Omental fat pad (tissue), 4 donors: Measurements from ENCODE around the gene MIEF1. TPM values are rescaled to one million over a fixed set of nuclear protein-coding genes. Genes with fewer than 3 reads are reported as not detected.

ENCODE experiments used
- ATAC-seq: fragments of 150-250 bp; one replicate; pipeline ENCODE4 v1.9.1; 2016; ENCODE audit warnings: mild to moderate bottlenecking, moderate library complexity; ENCODE audit not compliant: low FRiP score
- DNase-seq: peaks from one replicate; pipeline ENCODE4 v3.0.0-alpha.2; 2019; ENCODE audit warnings: low spot score
- total RNA-seq, 4 donors: library from RNA; depleted of rRNA; stranded (reverse); fragments of >200 nt; gene quantifications; one replicate each; pipeline ENCODE4 v1.1.0, GENCODE V29; 2016
- TF ChIP-seq, protein P1 (sequence below), 3 donors: fragments of 450-650 bp; IDR thresholded peaks; one replicate each; pipeline ENCODE4 v1.5.1; 2016 to 2017; ENCODE audit warnings: antibody characterized with exemption in 3 of 3, mild to moderate bottlenecking in 3 of 3, moderate library complexity in 2 of 3

The MIEF1 gene
- total RNA-seq, 4 donors from 2014 or later, result 23.6 to 46.0 (median 32.4) TPM

DNA sequence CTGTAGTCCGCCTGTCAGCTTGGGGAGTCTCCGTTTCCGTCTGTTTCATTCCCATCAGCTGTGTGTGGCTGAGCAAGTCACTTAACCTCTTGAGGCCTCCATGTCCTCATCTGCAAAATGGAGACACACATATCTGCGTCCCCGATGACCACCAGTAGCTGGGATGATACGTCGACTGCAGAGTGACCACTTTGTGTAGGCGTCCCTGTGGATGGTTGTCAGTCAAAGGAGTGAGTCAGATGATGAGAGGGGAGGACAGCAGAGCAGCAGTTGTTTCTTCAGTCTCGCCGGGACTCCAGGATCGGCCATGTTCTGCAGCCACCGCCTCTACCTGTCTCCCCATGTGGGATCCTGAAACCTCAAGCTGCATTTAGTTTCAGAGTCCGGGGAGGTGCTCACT lies 25.4 kb upstream of the MIEF1 start:
- TF ChIP-seq, protein P1, sequence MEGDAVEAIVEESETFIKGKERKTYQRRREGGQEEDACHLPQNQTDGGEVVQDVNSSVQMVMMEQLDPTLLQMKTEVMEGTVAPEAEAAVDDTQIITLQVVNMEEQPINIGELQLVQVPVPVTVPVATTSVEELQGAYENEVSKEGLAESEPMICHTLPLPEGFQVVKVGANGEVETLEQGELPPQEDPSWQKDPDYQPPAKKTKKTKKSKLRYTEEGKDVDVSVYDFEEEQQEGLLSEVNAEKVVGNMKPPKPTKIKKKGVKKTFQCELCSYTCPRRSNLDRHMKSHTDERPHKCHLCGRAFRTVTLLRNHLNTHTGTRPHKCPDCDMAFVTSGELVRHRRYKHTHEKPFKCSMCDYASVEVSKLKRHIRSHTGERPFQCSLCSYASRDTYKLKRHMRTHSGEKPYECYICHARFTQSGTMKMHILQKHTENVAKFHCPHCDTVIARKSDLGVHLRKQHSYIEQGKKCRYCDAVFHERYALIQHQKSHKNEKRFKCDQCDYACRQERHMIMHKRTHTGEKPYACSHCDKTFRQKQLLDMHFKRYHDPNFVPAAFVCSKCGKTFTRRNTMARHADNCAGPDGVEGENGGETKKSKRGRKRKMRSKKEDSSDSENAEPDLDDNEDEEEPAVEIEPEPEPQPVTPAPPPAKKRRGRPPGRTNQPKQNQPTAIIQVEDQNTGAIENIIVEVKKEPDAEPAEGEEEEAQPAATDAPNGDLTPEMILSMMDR (IDR thresholded peaks at IDR 0.05), result no peak
- ATAC-seq, result no peak
- DNase-seq, result no peak

DNA sequence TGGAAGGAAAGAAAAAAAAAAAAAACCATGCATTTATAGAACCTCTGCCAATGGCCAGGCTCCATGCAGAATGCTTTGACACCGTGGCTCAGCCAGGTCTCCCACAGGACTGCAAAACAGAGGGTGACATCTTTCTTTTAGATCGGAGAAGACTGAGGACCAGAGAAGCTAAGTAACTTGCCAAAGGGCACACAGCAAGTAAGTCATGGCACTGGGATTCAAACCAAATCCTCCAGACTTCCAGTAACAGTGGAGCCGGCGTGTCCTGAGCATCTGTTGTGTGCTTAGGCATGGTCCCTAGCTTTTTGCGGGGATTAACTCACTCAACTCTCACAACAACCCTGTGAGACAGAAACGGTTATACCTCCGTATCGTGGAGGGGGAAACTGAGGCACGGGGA lies 24.5 kb upstream of the MIEF1 start:
- no peak for ATAC-seq
- TF ChIP-seq, protein P1 (IDR thresholded peaks at IDR 0.05), result no peak
- DNase-seq, result no peak

DNA sequence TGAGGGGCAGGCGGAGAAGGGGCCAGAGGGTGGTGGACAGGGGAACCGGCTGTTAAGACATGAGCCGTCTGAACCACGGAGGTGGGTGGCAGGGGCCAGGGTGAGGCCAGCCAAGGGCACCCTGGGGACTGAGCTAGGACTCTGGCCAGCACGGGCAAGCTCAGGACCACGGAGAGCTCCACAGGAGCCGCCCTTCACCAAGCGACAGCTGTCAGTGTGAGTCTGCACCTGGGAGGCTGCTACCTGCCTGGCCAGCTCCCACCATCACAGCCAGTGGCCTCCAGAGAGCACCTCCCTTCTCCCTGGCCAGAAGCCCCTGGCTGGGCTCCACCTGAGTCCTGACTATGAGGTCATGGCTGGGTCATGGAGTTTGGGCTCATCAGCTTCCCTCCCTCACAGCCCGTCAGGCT lies 23.6 kb upstream of the MIEF1 start:
- ATAC-seq (no peak), DNase-seq (no peak)
- TF ChIP-seq, protein P1 (IDR thresholded peaks at IDR 0.05), result no peak

DNA sequence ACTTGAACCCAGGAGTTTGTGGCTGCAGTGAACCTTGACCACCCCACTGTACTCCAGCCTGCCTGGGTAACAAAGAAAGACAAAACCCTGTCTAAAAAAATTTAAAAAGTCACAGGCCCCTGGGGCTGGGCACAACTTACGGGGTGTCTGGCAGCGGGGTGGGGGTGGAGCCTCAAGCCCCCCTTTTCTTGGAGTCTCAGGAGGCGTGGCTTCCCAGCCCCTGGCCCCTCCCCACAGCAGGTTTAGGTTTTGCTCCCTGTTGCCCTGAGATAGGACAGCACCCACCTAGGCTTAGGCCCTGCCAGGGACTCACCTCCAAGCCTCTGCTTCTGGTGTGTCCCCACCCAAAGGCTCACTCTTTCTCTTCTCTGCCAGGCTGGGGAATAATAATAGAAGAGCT lies 22.8 kb upstream of the MIEF1 start:
- no peak for ATAC-seq
- TF ChIP-seq, protein P1 (IDR thresholded peaks at IDR 0.05), result no peak

DNA sequence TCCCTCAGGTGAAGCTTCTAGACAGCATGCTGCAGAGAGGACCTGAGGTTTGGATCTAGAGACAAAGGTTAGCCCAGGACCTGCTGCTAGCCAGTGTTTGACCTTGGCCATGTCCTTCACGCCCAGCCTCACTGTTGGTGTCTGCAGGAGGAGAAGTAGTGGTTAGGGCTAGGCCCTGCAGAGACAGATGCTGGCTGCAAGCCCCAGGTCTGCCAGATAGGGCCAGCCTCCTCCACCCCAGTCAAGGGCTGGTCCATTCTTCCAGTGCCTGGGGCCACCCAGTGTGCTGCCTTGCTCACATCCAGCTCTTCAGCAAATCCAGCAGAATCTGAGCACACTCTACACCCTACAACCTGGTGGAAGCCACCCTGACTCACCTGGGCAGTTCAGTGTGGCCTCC lies 21.5 kb upstream of the MIEF1 start:
- TF ChIP-seq, protein P1 (IDR thresholded peaks at IDR 0.05), result no peak
- ATAC-seq, result no peak

More for the DNA sequence above, 22.8 kb upstream of the MIEF1 start:
- no peak for DNase-seq

DNA sequence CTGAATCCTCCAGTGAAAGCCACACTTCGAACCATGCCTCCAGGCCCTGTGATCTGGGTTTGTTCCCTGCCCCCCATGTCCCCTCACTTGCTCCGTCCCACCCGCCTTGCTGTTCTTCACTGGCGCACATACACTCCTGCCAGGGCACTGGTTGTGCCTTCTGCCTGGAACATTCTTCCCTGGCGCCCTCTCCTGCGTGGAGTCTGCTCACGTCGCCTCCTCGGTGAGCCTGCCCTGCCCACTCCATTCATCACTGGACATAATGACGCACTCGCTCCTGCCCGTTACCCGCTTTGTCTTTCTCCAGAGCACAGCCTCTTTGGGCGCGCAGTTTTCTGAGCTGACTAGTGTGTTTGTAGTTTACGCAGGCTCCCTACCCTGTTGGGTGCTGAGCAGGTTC lies 21.0 kb upstream of the MIEF1 start:
- TF ChIP-seq, protein P1 (IDR thresholded peaks at IDR 0.05), result no peak
- DNase-seq (no peak), ATAC-seq (no peak)

More for the DNA sequence above, 21.5 kb upstream of the MIEF1 start:
- no peak for DNase-seq

DNA sequence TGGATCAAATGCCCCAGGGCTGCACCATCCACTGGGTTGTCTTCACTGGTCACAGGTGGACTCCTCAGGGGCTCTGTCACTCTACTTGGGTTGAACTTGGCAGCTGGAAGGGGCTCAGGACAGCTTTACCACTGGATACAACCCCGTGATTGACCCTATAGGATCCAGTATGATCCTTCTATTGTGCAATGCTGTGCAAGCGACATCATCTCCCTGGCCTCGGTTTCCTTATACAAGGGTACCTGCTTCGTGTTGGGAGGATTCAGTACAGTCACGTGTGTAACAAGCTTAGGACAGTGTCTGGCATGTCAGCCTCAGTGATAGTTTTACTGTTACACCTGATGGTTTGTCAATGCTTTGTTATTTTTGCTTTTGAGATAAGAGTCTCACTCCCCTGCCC lies 20.5 kb upstream of the MIEF1 start:
- TF ChIP-seq, protein P1 (IDR thresholded peaks at IDR 0.05), result no peak
- ATAC-seq, result no peak
- DNase-seq, result no peak
